HG03039 (cell line): ENCODE data around the gene FBXO45.
"Not testable (repeated sequence)": the region's sequence is repeated elsewhere in the genome, so short reads cannot be mapped to it uniquely, and the experiment has no call there.

ENCODE experiments used
- ATAC-seq: cut with Tn5 transposase; IDR thresholded peaks from one replicate; pipeline ENCODE4 v1.9.1; 2021; ENCODE audit warnings: mild to moderate bottlenecking, moderate library complexity; ENCODE audit not compliant: unreplicated experiment

Gene FBXO45

DNA sequence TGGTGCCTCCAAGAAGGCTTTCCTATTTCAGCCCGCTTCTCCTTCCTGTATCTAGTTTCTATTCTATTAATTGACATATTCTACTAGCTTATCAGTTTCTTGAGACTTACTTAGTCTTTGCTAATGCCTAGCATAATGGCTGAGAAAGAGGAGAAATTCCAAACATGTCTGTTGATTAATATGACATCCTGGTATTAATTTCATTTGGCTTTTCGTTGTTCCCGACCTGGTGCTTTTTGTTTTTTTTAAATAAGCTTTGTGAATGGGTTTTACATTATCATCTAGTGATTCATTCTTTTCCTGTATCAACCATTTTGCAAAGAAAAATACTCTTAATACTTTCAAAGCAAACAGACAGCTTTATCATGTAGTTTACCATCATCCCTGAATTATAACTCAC, 13.2 kb upstream of the FBXO45 start:
- no peak for ATAC-seq

DNA sequence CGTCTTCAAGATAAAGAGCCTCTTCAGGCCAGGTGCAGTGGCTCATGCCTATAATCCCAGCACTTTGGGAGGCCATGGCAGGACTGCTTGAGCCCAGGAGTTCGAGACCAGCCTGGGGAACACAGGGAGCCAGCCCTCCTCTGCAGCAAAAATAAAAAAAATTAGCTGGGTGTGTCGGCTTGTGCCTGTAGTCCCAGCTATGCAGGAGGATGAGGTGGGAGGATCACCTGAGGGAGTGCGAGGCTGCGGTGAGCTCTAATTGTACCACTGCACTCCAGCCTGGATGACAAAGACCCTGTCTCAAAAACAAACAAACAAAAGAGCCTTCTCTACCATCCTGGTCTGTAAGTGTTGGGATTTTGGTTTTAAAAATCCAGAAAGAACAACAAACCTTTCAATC, 11.2 kb upstream of the FBXO45 start:
- ATAC-seq: no peak

DNA sequence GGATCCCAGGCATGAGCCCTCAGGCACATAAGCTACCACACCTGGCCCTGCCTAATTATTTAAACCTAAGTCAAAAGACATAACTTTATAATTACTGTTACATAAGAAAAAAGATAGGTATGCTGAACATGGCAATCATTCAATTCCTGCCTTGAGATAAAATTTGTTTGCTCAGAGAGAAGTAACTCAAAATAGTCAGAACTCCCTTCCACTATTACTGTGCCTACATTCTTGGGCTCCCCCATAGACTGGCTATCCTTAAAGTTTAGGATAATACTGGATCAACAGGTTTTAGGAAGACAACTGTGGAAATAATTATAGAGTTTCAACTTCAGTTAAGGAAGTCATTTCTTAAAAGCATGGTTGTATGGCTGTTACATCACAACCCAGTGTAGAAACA, 10.0 kb upstream of the FBXO45 start:
- ATAC-seq: no peak

DNA sequence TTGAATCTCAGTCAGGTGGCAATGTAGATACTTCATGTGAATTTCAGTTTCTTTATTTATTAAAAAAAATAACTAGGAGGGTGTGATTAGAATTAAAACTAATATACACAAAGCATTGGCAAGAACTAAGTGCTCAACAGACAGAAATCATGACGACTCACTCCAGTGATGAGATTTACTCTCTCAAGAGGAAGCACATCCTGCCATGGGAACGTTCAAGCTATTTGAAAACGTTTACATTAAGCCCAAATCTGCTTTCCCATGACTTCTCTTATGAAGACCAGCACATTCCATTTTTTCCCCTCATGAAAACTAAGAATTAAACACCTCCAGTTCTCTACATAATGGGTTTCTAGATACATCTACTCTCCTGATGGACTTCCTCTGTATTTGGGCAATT, 8.6 kb upstream of the FBXO45 start:
- ATAC-seq: no peak

DNA sequence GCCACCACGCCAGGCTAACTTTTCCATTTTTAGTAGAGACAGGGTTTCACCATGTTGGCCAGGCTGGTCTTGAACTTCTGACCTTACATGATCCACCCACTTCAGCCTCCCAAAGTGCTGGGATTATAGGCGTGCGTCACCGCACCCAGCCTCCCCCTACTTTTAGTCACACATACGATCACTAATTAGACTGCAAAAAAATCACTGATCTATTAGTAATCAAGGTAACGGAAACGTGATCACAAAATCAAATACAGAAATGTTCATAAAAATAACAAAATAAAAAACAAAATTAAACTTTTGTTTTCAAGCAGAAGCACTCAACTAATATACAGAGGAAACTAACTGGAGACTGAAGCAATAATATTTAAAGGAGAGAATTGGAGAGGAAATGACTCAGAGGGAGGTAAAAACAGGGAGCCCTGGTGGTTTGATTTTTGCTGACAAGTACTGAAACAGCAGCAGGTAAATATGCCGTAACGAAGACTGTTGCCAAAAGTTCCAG, 4.7 kb upstream of the FBXO45 start:
- ATAC-seq: no peak

DNA sequence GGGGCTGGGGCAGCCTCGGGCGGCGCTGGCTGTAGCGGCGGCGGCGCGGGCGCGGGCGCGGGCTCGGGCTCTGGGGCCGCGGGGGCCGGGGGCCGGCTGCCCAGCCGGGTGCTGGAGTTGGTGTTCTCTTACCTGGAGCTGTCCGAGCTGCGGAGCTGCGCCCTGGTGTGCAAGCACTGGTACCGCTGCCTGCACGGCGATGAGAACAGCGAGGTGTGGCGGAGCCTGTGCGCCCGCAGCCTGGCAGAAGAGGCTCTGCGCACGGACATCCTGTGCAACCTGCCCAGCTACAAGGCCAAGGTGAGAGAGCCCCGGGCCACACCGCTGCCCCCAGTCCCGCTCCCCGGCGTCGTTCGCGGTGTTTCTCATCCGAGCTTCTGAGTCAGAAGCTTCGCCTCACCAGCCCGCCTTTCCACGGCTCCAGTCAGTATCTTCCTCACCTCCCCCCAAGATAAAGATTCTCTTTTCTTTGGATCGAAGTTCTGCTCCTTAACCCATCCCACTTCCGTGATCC, 600 bp downstream of the FBXO45 start:
- ATAC-seq: peak; percentile 29

DNA sequence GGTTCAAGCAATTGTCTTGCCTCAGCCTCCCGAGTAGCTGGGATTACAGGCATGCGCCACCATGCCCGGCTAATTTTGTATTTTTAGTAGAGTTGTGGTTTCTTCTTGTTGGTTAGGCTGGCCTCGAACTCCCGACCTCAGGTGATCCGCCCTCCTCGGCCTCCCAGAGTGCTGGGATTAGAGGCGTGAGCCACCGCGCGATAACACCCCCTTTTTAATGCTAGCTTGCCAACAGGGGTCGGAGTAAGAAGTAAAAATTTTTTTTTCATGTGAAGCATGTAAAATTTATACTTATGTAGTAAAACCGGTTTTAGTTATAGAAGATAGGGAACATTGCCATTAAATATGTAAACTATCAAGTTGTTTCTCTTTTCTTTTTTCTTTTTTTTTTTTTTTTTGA, 1.9 kb downstream of the FBXO45 start:
- not testable (repeated sequence) for ATAC-seq

DNA sequence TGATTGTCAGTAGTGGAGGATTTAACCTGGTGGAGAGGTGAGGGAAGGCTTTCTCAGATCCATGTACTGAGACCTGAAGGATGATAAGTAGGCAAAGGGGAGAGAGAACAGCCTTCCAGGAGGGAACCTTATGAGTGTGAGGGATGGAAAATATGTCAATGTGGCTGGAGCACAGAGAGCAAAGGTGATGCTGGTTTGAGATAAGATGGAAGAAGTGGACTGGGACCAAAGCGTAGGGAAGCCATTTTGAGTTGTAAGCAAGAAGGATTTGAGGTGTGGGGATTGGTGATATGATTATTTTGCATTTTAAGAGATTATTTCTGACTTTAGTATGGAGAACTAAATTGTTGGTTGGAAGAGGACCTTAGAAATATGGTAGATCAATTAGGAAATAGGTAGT, 3.9 kb downstream of the FBXO45 start:
- ATAC-seq: no peak

DNA sequence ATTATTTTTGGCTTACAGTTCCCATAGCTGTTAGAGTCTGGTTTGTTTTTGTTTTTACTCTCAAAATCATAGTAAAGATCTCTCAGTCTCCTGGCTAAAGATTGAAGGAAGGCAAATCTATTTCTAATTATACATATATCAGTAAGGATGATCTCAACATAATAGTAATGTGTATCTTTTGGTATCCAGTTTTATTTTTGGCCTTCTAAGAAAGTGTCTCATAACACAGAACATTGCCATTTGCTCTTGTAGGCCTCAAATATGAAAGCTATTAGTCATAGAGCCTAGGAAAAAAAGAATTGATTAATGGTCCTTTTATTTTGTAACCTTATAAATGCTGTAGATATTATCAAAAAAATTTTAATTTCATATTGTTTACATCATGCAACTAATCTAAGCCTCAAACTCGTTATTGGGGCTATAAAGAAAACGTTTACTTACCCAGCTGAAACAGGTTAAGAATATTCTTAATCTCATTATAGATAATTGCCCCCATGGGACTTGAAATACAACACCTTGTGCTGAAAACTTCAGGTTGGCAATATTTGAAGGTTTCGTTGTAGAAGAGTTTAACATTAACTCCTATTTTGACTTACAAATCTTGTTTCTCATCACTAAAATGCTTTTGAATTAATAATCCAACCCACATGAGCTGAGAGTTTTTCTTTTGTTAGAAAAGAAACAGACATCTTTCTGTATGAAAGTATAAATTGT, 16.7 kb downstream of the FBXO45 start:
- ATAC-seq: no peak

DNA sequence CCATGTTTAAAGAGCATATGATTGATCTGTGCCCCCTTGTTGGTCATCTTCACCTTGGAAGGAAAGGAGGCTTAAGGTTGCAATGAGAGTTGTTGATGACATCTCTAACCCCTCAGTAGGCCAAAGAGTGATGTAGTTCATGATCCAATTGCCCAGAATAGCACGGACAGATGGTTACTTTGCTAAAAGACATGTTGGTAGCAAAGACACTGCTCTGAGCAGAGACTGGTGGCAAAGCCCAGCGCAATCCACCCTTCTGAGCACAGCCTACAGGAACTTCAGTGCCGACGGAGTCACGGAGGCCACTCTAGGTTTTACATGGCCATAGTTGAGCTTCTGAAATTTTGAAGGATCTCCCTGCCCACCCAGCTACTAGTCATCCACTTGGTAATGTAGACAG, 21.8 kb downstream of the FBXO45 start:
- no peak for ATAC-seq

DNA sequence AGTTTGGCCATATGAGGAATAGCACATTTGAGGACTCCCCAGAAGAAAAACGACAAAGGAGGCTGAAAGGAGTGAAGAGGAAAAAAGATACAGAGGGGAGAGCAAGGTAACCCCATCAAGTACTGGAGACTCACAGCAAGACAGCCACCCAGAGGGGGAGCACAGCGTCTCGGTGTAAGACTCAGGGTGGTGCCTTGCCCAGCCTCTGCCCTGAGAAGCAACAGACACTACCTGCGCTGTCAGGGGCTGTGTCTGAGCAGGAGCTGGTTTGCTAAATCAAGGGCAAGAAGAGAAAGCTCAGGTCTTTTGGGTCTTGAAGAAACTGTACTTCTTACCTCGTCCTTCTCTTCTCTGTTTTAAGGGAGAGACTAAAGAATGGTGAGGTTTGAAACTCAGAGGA, 27.9 kb downstream of the FBXO45 start:
- ATAC-seq: no peak

DNA sequence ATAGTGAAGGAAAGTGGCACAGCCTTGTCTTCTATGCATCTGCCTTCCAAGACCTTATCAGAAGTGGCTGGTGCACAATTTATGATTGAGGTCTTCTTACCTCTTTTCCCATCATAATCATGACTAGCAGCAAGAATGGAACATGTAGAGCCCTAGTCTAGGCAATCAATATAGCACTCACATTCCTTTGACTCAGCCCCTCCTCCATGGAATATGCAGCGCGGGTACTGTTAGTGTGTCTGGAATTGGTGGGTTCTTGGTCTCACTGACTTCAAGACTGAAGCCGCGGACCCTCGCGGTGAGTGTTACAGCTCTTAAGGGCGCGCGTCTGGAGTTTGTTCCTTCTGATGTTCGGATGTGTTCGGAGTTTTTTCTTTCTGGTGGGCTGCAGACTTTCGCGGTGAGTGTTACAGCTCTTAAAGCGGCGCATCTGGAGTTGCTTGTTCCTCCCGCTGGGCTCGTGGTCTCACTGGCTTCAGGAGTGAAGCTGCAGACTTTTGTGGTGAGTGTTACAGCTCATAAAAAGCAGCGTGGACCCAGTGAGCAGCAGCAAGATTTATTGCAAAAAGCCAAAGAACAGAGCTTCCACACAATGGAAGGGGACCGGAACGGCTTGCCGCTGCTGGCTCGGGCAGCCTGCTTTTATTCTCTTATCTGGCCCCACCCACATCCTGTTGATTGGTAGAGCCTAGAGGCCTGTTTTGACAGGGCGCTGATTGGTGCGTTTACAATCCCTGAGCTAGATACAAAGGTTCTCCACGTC, 29.7 kb downstream of the FBXO45 start:
- ATAC-seq: not testable (repeated sequence)

DNA sequence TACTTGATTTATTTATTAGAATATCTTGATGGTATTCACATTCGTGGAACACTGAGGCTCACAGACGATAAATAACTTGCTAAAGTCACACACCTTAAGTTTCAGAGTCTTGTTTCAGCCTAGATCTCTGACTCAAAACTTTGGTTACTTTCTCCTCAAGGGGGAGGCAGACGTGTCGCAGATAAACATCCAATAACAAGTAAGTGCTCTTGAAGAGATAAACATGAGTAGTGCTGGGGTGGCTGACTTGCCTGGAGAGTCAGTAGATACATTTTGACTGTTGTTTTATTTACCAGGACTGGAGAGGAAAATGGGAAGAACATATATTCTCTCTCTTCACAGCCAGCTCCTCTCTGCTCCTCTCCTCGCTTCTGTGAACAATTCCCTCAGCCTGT, 31.3 kb downstream of the FBXO45 start:
- ATAC-seq: no peak

DNA sequence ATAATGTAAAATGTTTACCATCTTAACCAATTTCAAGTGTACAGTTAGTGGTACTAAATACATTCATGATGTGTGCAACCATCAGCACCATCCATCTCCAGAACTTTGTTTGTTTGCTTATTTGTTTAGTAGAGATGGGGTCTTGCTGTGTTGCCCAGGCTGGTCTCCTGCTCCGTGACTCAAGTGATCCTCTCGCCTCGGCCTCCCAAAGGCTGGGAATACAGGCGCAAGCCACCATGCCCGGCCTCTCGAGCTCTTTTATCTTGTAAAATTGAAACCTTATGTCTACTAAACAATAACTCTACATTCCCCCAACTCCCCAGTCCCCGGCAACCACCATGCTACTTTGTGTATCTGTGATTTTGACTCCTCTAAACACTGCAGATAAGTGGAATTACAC, 31.9 kb downstream of the FBXO45 start:
- ATAC-seq: no peak

DNA sequence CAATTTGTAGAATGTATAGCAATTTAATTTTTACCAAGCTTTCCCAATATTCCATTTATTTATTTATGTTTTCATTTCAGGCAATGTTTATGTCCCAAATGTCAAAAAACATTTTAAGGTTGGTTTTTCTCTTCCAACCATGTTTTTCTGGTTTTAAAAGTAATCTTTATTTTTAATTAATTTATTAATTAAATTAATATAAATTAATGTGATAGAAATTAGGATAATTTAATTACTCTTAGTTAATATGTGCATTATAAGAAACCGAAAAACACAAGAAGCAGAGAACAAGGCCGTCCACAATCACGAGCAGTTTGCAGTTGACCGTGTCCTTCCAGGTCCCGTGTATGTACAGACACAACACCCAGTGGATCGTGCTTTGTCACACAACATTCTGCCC, 34.2 kb downstream of the FBXO45 start:
- no peak for ATAC-seq

DNA sequence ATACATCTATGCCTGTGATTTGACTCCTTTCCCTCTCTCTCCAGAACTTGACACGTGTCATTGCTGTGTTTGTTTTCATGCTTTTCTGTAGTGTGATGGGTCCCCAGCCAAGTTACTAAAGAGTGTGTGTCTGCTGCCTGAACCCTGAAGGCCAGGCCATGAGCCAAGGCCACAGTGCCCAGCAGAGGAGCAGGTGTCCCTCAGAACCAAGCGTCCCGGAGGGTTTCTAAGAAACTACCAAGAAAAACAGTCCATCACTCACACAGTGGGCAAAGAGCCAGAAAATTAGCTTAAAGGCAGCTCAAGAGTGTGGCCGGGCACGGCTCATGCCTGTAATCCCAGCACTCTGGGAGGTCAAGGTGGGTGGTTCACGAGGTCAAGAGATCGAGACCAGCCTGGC, 35.2 kb downstream of the FBXO45 start:
- no peak for ATAC-seq

DNA sequence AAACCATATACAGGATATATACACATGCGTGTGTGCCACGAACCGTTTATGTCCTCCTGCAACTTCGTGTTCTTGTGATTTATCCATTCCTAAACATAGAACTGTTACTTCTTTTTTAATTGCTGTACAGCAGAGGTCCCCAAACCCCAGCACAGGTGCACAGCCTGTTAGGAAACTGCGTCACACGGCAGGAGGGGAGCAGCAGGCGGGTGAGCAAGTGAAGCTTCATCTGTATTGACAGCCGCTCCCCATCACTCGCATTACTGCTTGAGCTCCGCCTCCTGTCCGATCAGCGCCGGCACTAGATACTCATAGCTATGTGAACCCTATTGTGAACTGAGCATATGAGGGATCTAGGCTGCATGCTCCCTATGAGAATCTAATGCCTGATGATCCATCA, 36.1 kb downstream of the FBXO45 start:
- no peak for ATAC-seq

DNA sequence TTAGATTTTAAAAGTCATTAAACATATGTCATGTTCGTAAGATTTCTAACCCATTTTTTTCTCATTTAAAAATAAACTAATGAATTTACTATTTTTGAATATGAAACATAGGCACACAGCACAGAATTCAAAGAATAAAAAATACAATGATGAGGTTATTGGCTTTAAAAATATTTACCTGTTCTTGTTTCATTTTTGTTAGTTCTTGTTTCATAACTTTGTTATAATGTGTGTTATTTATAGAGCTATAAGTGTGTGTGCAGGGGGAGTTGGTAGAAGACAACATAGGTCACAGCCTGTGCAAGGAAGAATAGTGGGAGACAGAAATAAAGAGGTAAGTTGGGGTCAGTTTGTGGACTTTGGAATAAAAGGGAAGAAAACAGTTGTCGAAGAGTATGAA, 40.2 kb downstream of the FBXO45 start:
- ATAC-seq: no peak

DNA sequence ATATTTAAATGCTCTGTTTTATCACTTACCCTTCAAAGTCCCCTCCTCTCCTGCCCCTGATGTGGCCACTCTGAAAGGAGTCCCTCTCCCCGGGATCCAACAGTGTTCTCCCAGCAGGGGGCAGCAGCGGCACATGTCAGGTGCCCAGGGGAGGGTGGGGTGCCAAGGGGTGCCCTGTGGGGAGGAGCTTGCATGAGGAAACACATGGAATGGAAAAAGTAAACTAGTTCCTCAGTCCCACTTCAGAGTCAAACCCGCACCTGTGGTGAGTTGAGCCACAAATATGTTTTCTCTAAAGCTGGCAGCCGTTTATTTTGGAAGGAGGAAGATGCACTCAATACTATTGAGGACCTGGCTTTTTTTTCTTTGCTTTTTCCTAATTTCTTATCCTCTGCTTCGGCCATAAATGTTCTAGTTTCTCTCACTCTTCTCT, 40.9 kb downstream of the FBXO45 start:
- ATAC-seq: peak; percentile 76

DNA sequence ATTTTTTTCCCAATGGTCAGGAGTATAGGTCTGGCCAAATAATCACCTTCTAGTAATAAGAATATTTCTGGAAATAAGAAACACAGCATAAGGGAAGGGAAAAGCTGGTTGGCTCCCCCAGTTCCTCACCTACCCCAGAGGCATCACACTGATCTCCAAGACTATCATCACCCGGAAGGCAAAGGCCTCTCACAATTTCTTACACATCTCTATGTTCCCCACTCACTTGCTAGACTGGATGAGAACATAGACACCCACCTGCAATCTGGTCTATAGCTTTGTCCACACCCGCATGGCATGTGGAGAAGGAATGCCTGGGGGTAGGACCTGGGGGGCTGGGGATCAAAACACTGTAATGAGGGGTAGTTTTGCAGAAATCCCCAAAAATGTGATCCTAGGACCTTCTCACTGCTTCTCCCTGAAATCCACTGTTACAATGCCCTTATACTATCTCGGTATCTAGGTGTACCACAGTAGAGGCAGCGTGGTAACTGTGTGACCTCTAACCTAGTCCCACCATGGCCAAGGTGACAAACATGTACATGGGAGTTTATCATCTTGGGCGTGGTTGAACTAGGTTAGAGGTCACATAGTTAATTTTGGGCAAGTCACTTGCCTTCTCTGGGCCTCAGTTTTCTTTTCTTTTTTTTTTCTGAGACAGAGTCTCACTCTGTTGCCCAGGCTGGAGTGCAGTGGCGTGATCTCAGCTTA, 41.5 kb downstream of the FBXO45 start:
- ATAC-seq: no peak

DNA sequence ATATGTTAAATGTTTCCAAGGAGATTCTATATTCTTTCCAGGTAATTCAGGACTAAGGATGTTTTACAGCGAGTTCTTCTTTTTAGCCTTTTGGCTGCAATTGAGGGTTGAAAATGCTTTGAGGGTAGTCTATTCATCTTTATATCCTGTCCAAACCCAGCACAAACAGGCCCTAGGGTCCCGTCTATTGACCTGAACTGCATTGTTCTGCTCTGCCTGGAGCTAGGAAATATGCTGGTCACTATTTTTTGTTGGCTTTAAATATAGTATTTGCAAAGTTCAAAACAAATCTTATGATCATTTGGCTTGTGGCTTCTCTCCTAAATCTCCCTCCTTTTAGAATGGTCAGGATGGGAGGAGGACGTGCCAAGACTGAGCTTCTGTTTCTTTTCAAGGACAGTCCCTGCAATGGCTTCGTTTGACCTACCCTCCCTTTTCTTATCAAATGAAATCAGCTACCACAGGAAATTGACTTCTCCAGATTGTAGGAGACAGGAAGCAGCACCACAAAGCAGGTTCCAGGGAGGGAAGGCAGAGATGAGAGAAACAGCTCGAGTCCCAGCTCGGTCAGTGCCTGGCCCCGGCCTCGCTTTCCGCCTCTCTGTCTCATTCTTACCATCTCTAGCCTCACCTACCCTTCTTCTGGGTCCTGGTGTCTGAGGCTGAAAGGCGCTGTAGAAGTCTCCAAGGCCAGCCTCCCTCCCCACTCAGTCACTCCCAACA, 43.5 kb downstream of the FBXO45 start:
- ATAC-seq: no peak
